NCI-H1105 treated with DMSO at 0.1 percent for 48 hours (cell line): Measurements from ENCODE around the gene WWC1.

Experiments used
- DNase-seq: peaks from one replicate; lab custom pipeline; 2025; lab: John Stamatoyannopoulos, UW

Gene WWC1

GRCh38 chr5:168364151-168364661 is 72.8 kb downstream of the WWC1 start:
- no peak for DNase-seq

GRCh38 chr5:168364750-168365550 is 73.5 kb downstream of the WWC1 start:
- no peak for DNase-seq

GRCh38 chr5:168365581-168366081 is 74.2 kb downstream of the WWC1 start:
- DNase-seq = no peak

- no peak for DNase-seq
These were observed 74.7 kb downstream of the WWC1 start for GRCh38 chr5:168366116-168366515.

GRCh38 chr5:168368854-168369253 is 77.4 kb downstream of the WWC1 start:
- DNase-seq = no peak

GRCh38 chr5:168370831-168371230 is 79.4 kb downstream of the WWC1 start:
- DNase-seq = no peak

GRCh38 chr5:168372356-168372946 is 81.0 kb downstream of the WWC1 start:
- no peak for DNase-seq

- no peak for DNase-seq
These were observed 83.1 kb downstream of the WWC1 start for GRCh38 chr5:168374532-168374931.

- no peak for DNase-seq
These were observed 83.8 kb downstream of the WWC1 start for GRCh38 chr5:168375214-168375613.

GRCh38 chr5:168377525-168377924 is 86.1 kb downstream of the WWC1 start:
- DNase-seq = no peak

- no peak for DNase-seq
These were observed 87.3 kb downstream of the WWC1 start for GRCh38 chr5:168378741-168379140.

GRCh38 chr5:168382421-168382820 is 91.0 kb downstream of the WWC1 start:
- DNase-seq = no peak

- DNase-seq = no peak
These were observed 99.0 kb downstream of the WWC1 start for GRCh38 chr5:168390491-168390890.

GRCh38 chr5:168393773-168394172 is 102.3 kb downstream of the WWC1 start:
- no peak for DNase-seq

GRCh38 chr5:168400429-168401220 is 109.2 kb downstream of the WWC1 start:
- DNase-seq = no peak

- DNase-seq = no peak
These were observed 109.8 kb downstream of the WWC1 start for GRCh38 chr5:168401226-168401625.

GRCh38 chr5:168401880-168402279 is 110.4 kb downstream of the WWC1 start:
- no peak for DNase-seq

GRCh38 chr5:168404365-168404764 is 112.9 kb downstream of the WWC1 start:
- DNase-seq = no peak

- DNase-seq = no peak
These were observed 115.8 kb downstream of the WWC1 start for GRCh38 chr5:168407211-168407610.

- DNase-seq = no peak
These were observed 117.3 kb downstream of the WWC1 start for GRCh38 chr5:168408561-168409305.

- no peak for DNase-seq
These were observed 118.4 kb downstream of the WWC1 start for GRCh38 chr5:168409591-168410458.
